ENCODE results near the gene PTPRZ1.

PTPRZ1 gene

DNA sequence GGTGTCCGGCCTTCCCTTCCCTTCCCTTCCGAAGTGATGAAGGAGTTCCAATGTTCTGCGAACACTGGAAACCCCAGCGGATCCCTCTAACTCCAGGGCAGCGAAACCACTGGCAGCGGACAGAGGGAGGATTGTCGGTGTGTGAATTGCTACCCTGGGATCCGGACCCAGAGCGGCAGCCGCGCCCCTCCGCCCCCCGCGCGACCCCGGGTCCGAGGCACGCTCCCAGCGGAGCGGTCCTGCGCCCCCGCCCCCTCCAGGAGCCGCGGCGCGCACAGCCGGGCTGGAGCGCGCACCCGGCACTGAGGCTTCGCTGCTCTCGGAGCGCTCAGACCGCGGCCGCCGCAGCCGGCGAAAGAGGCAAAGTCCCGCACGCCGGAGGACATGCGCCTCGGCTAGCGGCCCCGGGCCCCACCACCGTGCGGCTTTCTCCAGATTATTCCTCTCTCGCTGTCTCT, at the start of gene PTPRZ1:
Gene PTPRZ1, plus strand, starts transcription at position 331 of the 458 bp plus-strand sequence. CDS start 339 bp downstream, outside the sequence.
- no peak for DNase-seq (ENCODE audit: low spot score)

DNA sequence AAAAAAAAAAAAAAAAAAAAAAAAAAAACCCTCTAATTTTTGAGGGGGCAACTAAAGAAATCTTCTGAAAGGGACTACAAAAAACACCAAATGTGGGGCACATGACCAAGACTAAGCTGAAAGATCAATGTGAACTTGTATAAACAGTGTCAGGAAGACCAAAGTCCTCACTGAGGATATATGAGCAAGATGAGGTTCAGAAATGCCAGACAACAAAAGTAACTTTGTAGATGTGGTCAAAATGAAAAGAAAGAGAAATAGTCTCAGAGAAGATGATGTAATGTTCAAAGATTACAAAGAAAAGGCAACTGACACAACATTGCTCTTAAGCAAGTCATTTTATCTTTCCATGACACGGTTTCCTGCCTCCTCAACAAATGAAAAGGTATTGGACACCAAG, 48.7 kb upstream of the PTPRZ1 start:
- DNase-seq (ENCODE audit: low spot score), result no peak

DNA sequence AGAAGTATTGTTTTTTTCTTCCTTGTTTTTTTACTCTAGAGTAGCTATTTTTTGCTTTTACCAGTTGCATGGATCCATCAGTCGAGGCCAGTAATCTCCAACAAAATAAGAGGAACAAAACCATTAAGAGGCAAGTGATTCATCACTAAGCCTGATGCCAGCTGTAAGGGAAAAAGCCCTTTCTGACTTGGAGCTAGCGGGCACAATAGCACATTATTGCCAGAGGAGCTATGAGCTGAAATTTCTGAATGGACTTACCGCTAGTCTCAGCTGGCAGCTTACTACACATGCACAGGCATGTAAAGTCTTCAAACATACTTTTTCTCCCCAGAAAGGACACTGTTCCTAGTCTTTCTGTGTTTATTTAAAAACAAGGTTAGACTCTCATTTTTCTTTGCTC, 41.6 kb upstream of the PTPRZ1 start:
- DNase-seq (ENCODE audit: low spot score), result no peak

GRCh38 chr7:121831801-121832200, 41.2 kb upstream of the PTPRZ1 start:
- no peak for DNase-seq (ENCODE audit: low spot score)

- no peak for DNase-seq (ENCODE audit: low spot score)
Observed at GRCh38 chr7:121832347-121832746, 40.6 kb upstream of the PTPRZ1 start.

- DNase-seq (ENCODE audit: low spot score), result no peak
Observed at GRCh38 chr7:121833991-121834390, 39.0 kb upstream of the PTPRZ1 start.

GRCh38 chr7:121837462-121837861, 35.5 kb upstream of the PTPRZ1 start:
- no peak for DNase-seq (ENCODE audit: low spot score)

DNA sequence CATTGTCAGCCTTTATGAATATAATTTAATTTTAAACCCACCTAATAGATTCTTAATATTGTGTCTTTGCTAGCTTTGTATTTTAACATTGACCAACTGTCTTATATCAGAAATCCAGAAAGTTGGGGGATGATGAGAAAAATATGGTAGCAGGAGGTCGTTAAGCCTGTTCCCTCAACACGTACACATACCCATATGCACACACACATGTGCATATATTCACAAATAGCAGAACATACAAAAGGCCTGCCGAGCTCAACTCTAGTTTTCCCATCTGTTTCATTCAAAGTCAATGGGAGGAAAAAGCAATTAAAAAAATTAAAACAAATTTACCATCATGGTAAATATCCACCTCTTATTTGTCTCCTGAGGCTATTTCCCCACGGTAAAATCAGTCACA, 25.9 kb upstream of the PTPRZ1 start:
- DNase-seq (ENCODE audit: low spot score), result no peak

DNA sequence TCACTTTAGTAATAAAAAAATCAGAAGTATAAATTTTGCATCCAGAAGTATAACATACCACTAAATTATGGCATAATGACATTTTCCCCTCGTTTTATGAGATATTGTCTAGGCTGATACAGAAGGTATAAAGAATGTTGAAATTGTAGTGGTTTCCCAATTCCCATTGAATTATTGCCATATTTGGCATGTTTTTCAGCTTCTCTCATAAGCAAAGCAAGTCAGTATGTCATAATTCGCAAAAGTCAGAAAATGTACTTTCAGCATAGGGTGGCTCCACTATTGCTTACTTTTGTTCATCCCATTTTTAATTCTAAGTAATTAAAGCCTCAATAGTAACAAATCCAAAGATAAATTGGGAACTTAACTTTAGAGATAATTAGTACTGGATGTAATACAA, 19.7 kb upstream of the PTPRZ1 start:
- DNase-seq (ENCODE audit: low spot score), result no peak

DNA sequence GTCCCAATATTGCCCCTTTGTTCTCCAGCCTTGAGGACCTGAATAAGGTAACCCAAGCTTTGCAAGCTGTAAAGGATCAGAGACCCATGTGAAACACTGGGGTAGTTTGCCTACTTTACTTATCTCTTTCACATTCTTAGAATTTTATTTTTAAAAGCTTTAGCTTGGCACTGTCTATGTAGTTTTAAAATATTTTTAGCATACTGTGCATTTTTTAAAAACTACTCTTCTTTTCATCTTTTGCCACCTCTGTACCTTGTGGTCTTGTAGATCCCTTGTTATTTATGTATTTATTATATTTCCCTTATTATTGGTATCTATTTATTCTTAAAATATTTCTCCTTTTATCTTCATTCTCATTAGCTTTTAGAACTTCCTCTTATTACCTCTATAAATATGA, 12.0 kb upstream of the PTPRZ1 start:
- DNase-seq (ENCODE audit: low spot score), result no peak

GRCh38 chr7:121862591-121862990, 10.4 kb upstream of the PTPRZ1 start:
- DNase-seq (ENCODE audit: low spot score), result no peak

- no peak for DNase-seq (ENCODE audit: low spot score)
Observed at GRCh38 chr7:121871188-121871587, 1.8 kb upstream of the PTPRZ1 start.

DNA sequence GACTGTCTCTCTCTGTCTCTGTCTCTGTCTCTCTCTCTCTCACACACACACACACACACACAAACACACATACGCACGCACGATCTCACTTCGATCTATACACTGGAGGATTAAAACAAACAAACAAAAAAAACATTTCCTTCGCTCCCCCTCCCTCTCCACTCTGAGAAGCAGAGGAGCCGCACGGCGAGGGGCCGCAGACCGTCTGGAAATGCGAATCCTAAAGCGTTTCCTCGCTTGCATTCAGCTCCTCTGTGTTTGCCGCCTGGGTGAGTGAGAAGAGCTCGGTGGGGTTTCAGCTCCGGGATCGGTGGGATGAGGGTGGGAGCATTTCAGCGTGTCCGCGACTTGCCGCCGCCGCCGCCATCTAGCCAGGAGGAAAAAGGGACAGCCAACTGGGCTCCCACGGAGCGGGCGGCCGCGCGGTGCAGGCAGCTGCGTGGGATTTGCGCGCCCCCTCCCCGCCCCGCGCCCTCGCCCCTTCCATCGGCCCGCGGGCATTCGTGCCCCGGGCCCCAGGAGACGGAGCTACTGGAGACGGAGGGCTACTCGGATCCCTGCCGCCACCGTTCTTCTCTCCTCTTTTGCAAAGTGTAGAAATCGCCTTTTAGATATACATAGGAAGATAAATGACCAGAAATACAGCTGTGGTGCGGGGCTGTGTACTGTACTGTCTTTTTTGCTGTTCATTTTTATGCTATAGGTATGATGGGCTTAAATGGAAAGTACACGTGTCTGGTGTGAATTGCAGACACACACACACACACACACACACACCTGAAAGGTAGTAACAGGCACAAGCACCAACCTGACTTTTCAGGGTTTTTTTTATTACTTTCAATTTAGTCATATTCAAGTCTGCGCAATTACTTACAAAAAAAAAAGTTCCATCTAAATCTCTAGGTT, 581 bp downstream of the PTPRZ1 start:
- no peak for DNase-seq (ENCODE audit: low spot score)

- DNase-seq (ENCODE audit: low spot score), result no peak
Observed at GRCh38 chr7:121874298-121874697, 1.3 kb downstream of the PTPRZ1 start.

DNA sequence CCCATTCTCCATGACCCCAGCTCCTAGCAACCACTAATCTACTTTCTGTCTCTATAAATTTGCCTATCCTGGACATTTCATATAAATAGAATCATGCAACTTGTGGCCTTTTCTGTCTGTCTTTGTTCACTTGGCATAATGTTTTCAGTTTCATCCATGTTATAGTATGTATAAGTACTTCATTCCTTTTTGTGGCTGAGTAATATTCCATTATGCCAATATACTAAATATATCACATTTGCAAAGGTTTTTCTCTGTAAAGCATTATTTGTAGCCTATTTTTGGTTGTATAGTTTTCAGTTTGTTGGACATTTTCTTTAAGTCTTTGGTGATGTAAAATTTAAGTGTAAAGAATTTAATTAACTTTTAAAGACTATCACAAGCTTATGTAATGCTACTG, 2.2 kb downstream of the PTPRZ1 start:
- DNase-seq (ENCODE audit: low spot score), result no peak

GRCh38 chr7:121876656-121877500, 3.9 kb downstream of the PTPRZ1 start:
- no peak for DNase-seq (ENCODE audit: low spot score)

DNA sequence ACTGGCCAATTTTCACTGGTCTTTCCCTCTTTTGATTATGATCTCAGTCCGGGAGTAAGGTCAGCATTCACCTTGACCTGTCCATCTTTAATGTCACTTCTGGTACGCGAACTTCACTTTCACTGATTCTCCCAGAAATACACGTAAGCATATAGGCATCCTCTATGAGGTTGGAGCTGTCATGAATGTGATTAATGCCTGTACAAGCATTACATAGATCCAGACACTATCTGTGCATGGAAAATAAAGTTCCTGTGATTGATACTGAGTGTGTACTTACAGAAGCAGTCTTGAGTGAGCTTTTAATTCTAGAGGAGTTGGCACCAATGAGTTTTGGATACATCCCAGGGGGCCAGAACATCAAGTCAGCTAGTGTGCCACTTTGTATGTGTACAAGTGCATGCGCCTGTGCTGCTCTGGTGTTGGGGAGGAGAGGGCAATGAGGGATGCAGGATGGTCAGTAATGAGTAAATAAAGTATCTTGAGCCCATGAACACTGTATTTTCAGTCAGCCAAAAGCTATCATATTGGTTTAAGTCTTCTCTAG, 6.0 kb downstream of the PTPRZ1 start:
- DNase-seq (ENCODE audit: low spot score), result no peak

DNA sequence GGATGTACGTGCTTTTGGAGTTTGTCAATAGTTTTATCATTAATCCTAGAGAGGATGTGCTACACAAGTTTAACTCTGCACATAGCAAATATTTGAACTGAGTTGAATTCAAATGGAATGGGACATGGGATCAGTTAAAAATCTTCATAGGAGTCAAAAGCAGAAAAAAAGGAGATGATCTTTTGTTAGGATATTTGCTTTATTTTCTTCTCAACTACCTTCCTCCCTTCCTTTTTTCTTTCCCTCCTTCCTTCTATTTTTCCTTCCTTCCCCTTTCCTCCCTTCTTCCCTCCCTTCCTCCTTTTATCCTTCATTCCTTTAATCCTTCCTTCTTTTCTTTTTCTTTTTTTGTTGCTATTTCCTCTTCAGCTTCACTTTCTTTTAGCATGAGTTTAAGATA, 6.6 kb downstream of the PTPRZ1 start:
- no peak for DNase-seq (ENCODE audit: low spot score)

GRCh38 chr7:121882731-121883130, 9.8 kb downstream of the PTPRZ1 start:
- DNase-seq (ENCODE audit: low spot score), result no peak

GRCh38 chr7:121885166-121885920, 12.4 kb downstream of the PTPRZ1 start:
- DNase-seq (ENCODE audit: low spot score), result no peak

GRCh38 chr7:121887634-121888033, 14.7 kb downstream of the PTPRZ1 start:
- no peak for DNase-seq (ENCODE audit: low spot score)

GRCh38 chr7:121890833-121891232, 17.9 kb downstream of the PTPRZ1 start:
- DNase-seq (ENCODE audit: low spot score), result no peak
